ENCODE data around the gene CHMP2A.

GRCh38 chr19:58518256-58519086 lies 36.4 kb downstream of the CHMP2A start:
- TF ChIP-seq POLR2A (IDR thresholded peaks at IDR 0.05) = no peak
- peak in 6 of 11 experiments; percentile 39 to 66 (median 46) for TF ChIP-seq CTCF (IDR thresholded peaks at IDR 0.05 in 8 of 11, conservative IDR thresholded peaks at IDR 0.05 in 3 of 11)
